Anterior cingulate cortex (tissue), 58 donors: Measurements from ENCODE around the gene CDCA7L.

Experiments
- DNase-seq, 58 donors: peaks; one replicate each; lab custom pipeline; 2025; lab: John Stamatoyannopoulos, UW

Gene CDCA7L

DNA sequence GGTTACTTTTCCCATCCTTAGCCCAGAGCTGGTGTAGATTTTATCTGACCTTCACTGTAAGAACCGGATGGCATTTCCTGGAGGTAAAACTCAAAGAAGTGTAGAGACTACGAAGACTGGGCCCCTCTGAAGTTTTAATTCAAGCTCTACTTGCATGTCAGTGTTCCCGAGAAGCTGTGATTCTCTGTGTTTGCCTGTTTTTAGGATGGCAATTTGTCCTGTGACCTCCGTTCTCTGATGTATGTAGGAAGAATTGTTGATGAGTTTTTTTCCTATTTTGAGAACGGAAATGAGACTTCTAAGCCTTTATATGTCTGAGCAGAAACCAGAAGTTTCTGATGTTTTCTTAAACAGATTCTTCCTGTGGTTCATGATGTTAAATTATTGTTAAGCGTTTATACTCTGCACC is 94.1 kb downstream of the CDCA7L start:
- no peak for DNase-seq
